Measurements from ENCODE around the gene RNU1-1.
"Not testable (repeated sequence)": the region's sequence is repeated elsewhere in the genome, so short reads cannot be mapped to it uniquely, and the experiment has no call there.

DNA sequence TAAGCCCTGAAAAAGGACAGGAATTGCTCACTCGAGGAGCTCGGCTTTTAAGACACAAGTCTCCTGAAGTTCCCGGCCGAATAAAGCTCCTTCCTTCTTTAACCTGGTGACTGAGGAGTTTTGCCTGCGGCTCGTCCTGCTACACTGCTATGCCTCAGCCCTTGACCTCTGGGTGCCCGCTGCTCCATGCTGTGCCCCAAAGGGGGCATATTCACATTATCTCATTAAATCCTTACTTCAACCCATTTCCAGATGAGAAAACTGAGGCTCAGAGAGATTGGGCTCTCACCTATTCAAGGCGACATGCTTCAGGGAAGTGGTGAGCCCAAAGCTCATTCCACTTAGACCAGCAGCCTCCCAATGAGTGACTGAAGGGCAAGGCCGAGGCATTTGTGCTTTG, 20.4 kb downstream of the RNU1-1 start:
- TF ChIP-seq, protein P1, sequence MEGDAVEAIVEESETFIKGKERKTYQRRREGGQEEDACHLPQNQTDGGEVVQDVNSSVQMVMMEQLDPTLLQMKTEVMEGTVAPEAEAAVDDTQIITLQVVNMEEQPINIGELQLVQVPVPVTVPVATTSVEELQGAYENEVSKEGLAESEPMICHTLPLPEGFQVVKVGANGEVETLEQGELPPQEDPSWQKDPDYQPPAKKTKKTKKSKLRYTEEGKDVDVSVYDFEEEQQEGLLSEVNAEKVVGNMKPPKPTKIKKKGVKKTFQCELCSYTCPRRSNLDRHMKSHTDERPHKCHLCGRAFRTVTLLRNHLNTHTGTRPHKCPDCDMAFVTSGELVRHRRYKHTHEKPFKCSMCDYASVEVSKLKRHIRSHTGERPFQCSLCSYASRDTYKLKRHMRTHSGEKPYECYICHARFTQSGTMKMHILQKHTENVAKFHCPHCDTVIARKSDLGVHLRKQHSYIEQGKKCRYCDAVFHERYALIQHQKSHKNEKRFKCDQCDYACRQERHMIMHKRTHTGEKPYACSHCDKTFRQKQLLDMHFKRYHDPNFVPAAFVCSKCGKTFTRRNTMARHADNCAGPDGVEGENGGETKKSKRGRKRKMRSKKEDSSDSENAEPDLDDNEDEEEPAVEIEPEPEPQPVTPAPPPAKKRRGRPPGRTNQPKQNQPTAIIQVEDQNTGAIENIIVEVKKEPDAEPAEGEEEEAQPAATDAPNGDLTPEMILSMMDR (IDR thresholded peaks at IDR 0.05) = not testable (repeated sequence)
- TF ChIP-seq EZH2 (IDR thresholded peaks at IDR 0.05; ENCODE audit: borderline replicate concordance, insufficient read depth, low read depth, low read length, poor library complexity, severe bottlenecking) = not testable (repeated sequence)
